Osteoblast (primary cell): Measurements from ENCODE around the gene WNT7A. TPM values are rescaled to one million over a fixed set of nuclear protein-coding genes. Genes with fewer than 3 reads are reported as not detected.

Source experiments
- DNase-seq: peaks from one replicate; pipeline ENCODE4 v3.0.0; 2011; ENCODE audit warnings: low spot score, mixed read lengths; ENCODE audit not compliant: insufficient read length; ENCODE audit errors: missing footprints
- H2AFZ ChIP-seq: 2 replicates; pipeline ENCODE4 v1.6.0; 2011; ENCODE audit warnings: mild to moderate bottlenecking, low read length
- H3K27ac ChIP-seq: 2 replicates; pipeline ENCODE4 v1.5.1; 2011; ENCODE audit warnings: mild to moderate bottlenecking, low read depth, low read length, moderate library complexity
- H3K27me3 ChIP-seq: 2 replicates; pipeline ENCODE4 v1.6.0; 2012; ENCODE audit warnings: mild to moderate bottlenecking, control low read depth, inconsistent platforms, low read length, moderate library complexity; ENCODE audit not compliant: insufficient read depth
- H3K36me3 ChIP-seq: 2 replicates; pipeline ENCODE4 v1.5.1; 2011; ENCODE audit warnings: mild to moderate bottlenecking, low read length, control low read depth, moderate library complexity; ENCODE audit not compliant: insufficient read depth
- H3K4me1 ChIP-seq: 2 replicates; pipeline ENCODE4 v1.5.1; 2011; ENCODE audit warnings: mild to moderate bottlenecking, low read length, control low read depth, moderate library complexity; ENCODE audit not compliant: insufficient read depth
- H3K4me2 ChIP-seq: 2 replicates; pipeline ENCODE4 v1.6.0; 2011; ENCODE audit warnings: mild to moderate bottlenecking, low read length; ENCODE audit not compliant: insufficient read depth
- H3K4me3 ChIP-seq: fragments of 200-600 bp; sonication (generic); 3 replicates; pipeline ENCODE4 v1.5.1; 2012; ENCODE audit warnings: mild to moderate bottlenecking, low read length, inconsistent platforms; ENCODE audit not compliant: insufficient read depth
- H3K79me2 ChIP-seq: 2 replicates; pipeline ENCODE4 v1.6.0; 2012; ENCODE audit warnings: mild to moderate bottlenecking, low read length, control low read depth, inconsistent platforms; ENCODE audit not compliant: insufficient read depth
- H3K9me3 ChIP-seq: 2 replicates; pipeline ENCODE4 v1.5.1; 2011; ENCODE audit warnings: low read depth, low read length, control low read depth
- H4K20me1 ChIP-seq: 2 replicates; pipeline ENCODE4 v1.6.0; 2012; ENCODE audit warnings: mild to moderate bottlenecking, low read length, control low read depth; ENCODE audit not compliant: insufficient read depth
- CTCF ChIP-seq: IDR thresholded peaks from 2 replicates; pipeline ENCODE4 v1.5.1; 2011; ENCODE audit warnings: mild to moderate bottlenecking, low read depth, low read length, moderate library complexity; ENCODE audit errors: extremely low read depth
- total RNA-seq: library from RNA; depleted of rRNA; stranded (reverse); fragments of >200 nt; gene quantifications from 2 replicates; pipeline ENCODE4 v1.2.3, GENCODE V29; 2012

Gene WNT7A
- total RNA-seq, 1 donor: not detected

DNA sequence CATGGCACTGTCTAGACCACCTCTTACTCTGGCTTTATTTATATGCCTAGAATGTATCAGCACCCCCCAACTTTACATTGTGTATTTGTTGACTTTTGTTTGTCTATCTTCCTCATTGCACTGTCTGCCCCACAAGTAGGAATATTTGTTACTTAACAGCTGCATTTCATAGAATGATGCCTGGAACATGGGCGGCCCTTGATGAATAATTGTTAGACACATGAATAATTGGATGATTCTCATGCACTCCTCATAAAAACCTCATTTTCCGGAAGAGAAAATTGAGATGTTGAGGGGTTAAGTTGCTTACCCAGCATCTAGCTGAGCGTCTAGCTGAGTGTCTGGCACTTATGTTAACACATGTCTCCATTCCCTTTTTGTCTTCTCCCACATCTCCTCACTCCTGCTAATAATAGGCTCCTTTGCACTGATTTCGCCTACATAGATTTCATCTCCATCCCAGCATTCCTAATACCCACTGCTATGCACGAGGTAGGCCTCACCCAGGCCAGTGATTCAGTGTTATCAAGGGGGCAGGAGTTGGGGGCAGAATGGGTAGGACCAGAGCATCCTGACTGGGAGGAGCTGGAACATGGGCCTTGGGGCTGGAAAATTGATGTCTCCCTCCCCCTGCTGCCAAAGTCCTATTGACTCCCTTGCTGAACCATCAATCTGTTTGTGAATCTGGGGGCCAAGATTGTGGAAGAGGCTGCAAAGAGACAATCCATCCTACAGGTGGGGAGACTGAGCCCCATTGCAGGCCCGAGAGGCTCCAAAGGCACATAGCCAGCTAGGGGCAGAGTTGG is 7.8 kb upstream of the WNT7A start:
- Histone ChIP-seq H3K4me3 (no peak overlapping the region), H3K9me3 (no peaks in the 10 kb centered on the region), H3K27ac (no peak overlapping the region), H3K79me2 (no peaks in the 10 kb centered on the region), H3K27me3 (no peaks in the 10 kb centered on the region), H3K4me1 (no peaks in the 10 kb centered on the region), H3K4me2 (no peak overlapping the region), H3K36me3 (no peaks in the 10 kb centered on the region), H2AFZ (no peak overlapping the region), H4K20me1 (no peaks in the 10 kb centered on the region)
- peak; percentile 58 for DNase-seq
- TF ChIP-seq CTCF: no peak

GRCh38 chr3:13886593-13887129 is 6.8 kb upstream of the WNT7A start:
- Histone ChIP-seq H3K27me3 (peaks cover 3% of the 10 kb centered on the region), H3K9me3 (no peaks in the 10 kb centered on the region), H3K36me3 (no peaks in the 10 kb centered on the region), H2AFZ (no peak overlapping the region), H3K4me2 (no peak overlapping the region), H3K27ac (no peak overlapping the region), H3K79me2 (no peaks in the 10 kb centered on the region), H4K20me1 (no peaks in the 10 kb centered on the region), H3K4me3 (no peak overlapping the region), H3K4me1 (no peaks in the 10 kb centered on the region)
- peak; percentile 69 for DNase-seq
- no peak for TF ChIP-seq CTCF

GRCh38 chr3:13885704-13886010 is 5.8 kb upstream of the WNT7A start:
- H3K36me3 ChIP-seq: no peaks in the 10 kb centered on the region
- no peak for DNase-seq
- peaks cover 12% of the 10 kb centered on the region for H3K27me3 ChIP-seq
- no peak overlapping the region for H3K4me3 ChIP-seq
- no peak overlapping the region for H2AFZ ChIP-seq
- no peak overlapping the region for H3K27ac ChIP-seq
- no peaks in the 10 kb centered on the region for H3K4me1 ChIP-seq
- H3K4me2 ChIP-seq: no peak overlapping the region
- H4K20me1 ChIP-seq: no peaks in the 10 kb centered on the region
- H3K79me2 ChIP-seq: no peaks in the 10 kb centered on the region
- no peak for TF ChIP-seq CTCF
- no peaks in the 10 kb centered on the region for H3K9me3 ChIP-seq

DNA sequence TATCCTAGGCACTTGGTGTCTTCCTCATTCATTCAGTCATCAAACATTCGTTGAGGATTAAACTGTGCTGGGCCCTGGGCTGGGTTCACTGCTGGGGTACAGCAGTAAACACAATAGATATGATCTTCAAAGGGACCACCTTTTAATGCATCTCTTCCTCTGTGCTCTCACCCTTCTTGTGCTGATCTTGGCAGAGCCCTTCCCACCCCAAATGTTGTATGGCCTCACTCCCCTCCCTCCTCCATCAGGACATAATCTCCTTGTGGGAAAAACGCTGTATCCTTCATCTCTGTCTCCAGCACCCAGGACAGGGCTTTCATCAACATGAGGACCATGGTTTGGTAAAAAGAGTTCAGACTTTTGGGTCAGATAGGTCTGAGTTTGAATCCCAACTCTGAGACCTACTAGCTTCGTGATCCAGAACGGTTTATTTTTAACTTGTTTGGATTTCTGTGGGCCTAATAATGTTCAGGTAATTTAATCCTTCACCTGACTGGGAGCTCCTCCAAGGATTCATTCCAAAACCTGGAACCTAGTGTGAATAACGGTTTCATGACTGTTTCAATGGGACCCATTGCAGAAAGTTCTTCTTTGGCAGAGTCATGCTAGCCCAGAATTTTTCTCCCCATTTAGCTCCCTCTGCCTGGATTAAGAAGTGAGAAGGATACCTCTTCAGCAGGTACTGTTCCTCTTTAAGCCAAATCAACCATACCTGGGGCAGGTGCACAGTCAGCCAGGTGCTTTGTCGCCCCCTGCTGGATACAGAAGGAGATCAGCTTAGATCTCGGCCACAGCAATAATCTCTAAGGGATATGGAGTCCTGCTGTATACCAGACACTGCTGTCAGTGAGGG is 5.2 kb upstream of the WNT7A start:
- TF ChIP-seq CTCF: peak; percentile 56
- Histone ChIP-seq H2AFZ (no peak overlapping the region), H4K20me1 (no peaks in the 10 kb centered on the region), H3K27ac (no peak overlapping the region), H3K4me2 (no peak overlapping the region), H3K79me2 (no peaks in the 10 kb centered on the region), H3K27me3 (peaks cover 18% of the 10 kb centered on the region), H3K36me3 (no peaks in the 10 kb centered on the region), H3K4me1 (no peaks in the 10 kb centered on the region), H3K4me3 (no peak overlapping the region), H3K9me3 (no peaks in the 10 kb centered on the region)
- DNase-seq: no peak
